ENCODE data around the gene TAC3. TPM values are rescaled to one million over a fixed set of nuclear protein-coding genes. Genes with fewer than 3 reads are reported as not detected.
"Not testable (repeated sequence)": the region's sequence is repeated elsewhere in the genome, so short reads cannot be mapped to it uniquely, and the experiment has no call there.

TAC3 gene
- total RNA-seq, 1 experiment from 2014 or later, result 1.2 TPM

DNA sequence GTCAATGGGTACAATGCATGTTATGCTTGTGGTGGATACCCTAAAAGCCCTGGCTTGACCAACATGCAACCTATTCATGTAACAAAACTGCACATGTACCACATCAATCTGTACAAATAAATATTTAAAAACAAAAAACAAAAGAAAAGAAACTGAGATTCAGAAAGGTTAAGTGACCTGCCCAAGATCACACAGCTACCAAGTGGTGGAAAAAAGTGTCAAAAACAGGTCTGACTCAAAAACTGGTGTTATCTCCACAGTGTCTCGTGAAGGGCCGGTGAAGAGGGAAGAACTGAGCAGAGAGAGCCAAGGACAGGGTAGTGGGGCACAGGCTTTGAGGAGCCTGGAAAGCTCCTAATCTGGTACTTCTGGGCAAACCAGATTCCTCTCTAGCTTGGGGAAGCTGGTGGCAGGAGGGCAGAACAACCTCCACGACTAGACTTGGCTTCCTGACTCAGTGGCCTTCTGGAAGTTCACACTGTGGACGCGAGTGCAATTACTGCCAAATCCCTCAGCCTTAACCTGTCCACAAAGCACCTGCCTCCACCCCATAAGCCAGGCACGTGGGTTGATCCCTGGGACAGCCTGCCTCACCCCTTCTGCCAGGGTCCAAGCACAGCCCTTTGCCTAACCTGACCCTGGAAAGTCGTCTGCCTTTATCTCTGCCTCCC lies 25.5 kb downstream of the TAC3 start:
- H3K4me3 ChIP-seq (ENCODE audit: insufficient read depth, low read depth, low read length), result no peak overlapping the region
- no peaks in the 10 kb centered on the region for H3K27me3 ChIP-seq (ENCODE audit: control insufficient read depth, insufficient read depth, low read length)
- DNase-seq, result no peak
- no peaks in the 10 kb centered on the region; the same call in 1 of the 2 replicates for H3K36me3 ChIP-seq (replicated peaks; ENCODE audit: control insufficient read depth, insufficient read depth, low read length)

DNA sequence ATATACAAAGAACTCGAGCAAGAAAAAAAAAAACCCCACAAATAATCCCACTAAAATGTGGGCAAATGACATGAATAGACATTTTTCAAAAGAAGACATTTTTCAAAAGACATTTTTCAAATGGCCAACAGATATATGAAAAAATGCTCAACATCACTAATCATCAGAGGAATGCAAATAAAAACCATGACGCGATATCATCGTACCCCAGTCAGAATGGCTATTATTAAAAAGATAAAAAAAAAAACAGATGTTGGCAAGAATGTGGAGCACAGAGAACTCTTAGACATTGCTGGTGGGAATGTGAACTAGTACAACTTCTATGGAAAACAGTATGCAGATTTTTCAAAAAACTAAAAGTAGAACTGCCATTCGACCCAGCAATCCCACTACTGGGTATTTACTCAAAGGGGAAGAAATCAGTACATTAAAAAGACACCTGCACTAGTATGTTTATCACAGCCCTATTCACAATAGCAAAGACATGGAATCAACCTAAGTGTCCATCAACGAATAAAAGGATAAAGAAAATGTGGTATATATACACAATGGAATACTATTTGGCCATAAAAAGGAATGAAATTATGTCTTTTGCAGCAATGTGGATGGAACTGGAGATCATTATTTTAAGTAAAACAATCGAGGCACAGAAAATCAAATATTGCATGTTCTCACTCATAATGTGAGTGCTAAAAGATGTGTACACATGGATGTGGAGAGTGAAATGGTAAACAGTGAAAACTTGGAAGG lies 26.3 kb downstream of the TAC3 start:
- DNase-seq, result no peak
- H3K36me3 ChIP-seq (replicated peaks; ENCODE audit: control insufficient read depth, insufficient read depth, low read length), result no peaks in the 10 kb centered on the region
- H3K4me3 ChIP-seq (ENCODE audit: insufficient read depth, low read depth, low read length), result no peak overlapping the region
- H3K27me3 ChIP-seq (ENCODE audit: control insufficient read depth, insufficient read depth, low read length), result no peaks in the 10 kb centered on the region

GRCh38 chr12:56988207-56988739 lies 28.1 kb downstream of the TAC3 start:
- no peaks in the 10 kb centered on the region for H3K27me3 ChIP-seq (ENCODE audit: control insufficient read depth, insufficient read depth, low read length)
- peak; percentile 48 for DNase-seq
- H3K4me3 ChIP-seq (ENCODE audit: insufficient read depth, low read depth, low read length), result no peak overlapping the region
- H3K36me3 ChIP-seq (replicated peaks; ENCODE audit: control insufficient read depth, insufficient read depth, low read length), result no peaks in the 10 kb centered on the region

DNA sequence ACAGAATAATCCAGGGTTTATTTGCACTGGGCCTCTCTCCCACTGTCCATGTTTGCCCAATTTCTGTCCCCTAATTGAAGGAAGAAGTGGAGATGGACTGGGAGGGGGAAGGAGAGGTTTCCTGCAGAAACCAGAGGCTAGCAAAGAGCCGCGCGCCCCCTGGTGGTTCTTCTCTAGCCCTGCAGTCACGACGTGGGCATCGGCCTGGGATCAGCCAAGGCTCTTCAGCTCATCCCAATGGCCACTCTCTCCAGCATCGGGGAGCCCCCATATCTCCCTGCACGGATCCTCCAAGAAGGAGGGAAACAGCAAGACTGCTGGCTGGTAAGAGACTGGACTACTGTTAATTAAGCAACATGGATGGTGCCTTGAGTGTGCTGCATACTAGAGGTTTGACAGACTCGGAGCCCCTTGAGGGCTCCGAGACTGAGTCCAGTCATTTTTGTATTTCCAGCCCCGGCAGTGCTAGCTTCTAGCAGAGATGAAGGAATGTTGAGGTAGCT lies 28.7 kb downstream of the TAC3 start:
- H3K4me3 ChIP-seq (ENCODE audit: insufficient read depth, low read depth, low read length), result no peak overlapping the region
- no peaks in the 10 kb centered on the region for H3K27me3 ChIP-seq (ENCODE audit: control insufficient read depth, insufficient read depth, low read length)
- peak; percentile 86 for DNase-seq
- no peaks in the 10 kb centered on the region for H3K36me3 ChIP-seq (replicated peaks; ENCODE audit: control insufficient read depth, insufficient read depth, low read length)

- no peak for DNase-seq
- H3K27me3 ChIP-seq (ENCODE audit: control insufficient read depth, insufficient read depth, low read length), result no peaks in the 10 kb centered on the region
- H3K4me3 ChIP-seq (ENCODE audit: insufficient read depth, low read depth, low read length), result no peak overlapping the region
- no peaks in the 10 kb centered on the region for H3K36me3 ChIP-seq (replicated peaks; ENCODE audit: control insufficient read depth, insufficient read depth, low read length)
Observed at GRCh38 chr12:56987011-56987410, 29.3 kb downstream of the TAC3 start.

GRCh38 chr12:56985714-56986113 lies 30.6 kb downstream of the TAC3 start:
- not testable (repeated sequence) for DNase-seq; H3K36me3 ChIP-seq (replicated peaks; ENCODE audit: control insufficient read depth, insufficient read depth, low read length); H3K4me3 ChIP-seq (ENCODE audit: insufficient read depth, low read depth, low read length); H3K27me3 ChIP-seq (ENCODE audit: control insufficient read depth, insufficient read depth, low read length)

DNA sequence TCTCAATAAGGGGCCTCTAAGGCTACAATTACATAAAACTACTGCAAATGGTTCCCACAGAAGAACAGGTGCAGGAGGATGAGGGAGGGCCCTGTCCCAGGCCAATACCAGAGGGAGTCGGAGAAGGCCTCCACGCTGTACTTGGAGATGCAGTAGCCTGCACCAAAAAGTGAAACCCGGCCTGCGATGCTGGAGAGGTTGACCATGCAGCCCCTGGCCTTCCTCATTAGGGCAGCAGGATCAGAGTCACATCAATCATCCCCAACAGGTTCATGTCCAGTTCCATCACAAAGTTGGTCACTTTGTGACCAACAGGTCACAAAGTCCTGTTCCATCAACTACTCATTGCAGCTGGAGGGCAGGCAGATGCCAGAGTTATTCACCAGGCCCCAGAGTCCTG lies 32.9 kb downstream of the TAC3 start:
- Histone ChIP-seq H3K4me3 (ENCODE audit: insufficient read depth, low read depth, low read length) (no peak overlapping the region), H3K27me3 (ENCODE audit: control insufficient read depth, insufficient read depth, low read length) (no peaks in the 10 kb centered on the region), H3K36me3 (replicated peaks; ENCODE audit: control insufficient read depth, insufficient read depth, low read length) (no peaks in the 10 kb centered on the region)
- DNase-seq, result no peak

GRCh38 chr12:56982578-56983236 lies 33.6 kb downstream of the TAC3 start:
- not testable (repeated sequence) for H3K4me3 ChIP-seq (ENCODE audit: insufficient read depth, low read depth, low read length); DNase-seq; H3K36me3 ChIP-seq (replicated peaks; ENCODE audit: control insufficient read depth, insufficient read depth, low read length); H3K27me3 ChIP-seq (ENCODE audit: control insufficient read depth, insufficient read depth, low read length)

GRCh38 chr12:56980941-56981530 lies 35.3 kb downstream of the TAC3 start:
- Histone ChIP-seq H3K36me3 (replicated peaks; ENCODE audit: control insufficient read depth, insufficient read depth, low read length) (no peaks in the 10 kb centered on the region), H3K27me3 (ENCODE audit: control insufficient read depth, insufficient read depth, low read length) (no peaks in the 10 kb centered on the region), H3K4me3 (ENCODE audit: insufficient read depth, low read depth, low read length) (no peak overlapping the region)
- no peak for DNase-seq

GRCh38 chr12:56980268-56980667 lies 36.1 kb downstream of the TAC3 start:
- no peak overlapping the region for H3K4me3 ChIP-seq (ENCODE audit: insufficient read depth, low read depth, low read length)
- no peaks in the 10 kb centered on the region for H3K27me3 ChIP-seq (ENCODE audit: control insufficient read depth, insufficient read depth, low read length)
- no peak for DNase-seq
- no peaks in the 10 kb centered on the region for H3K36me3 ChIP-seq (replicated peaks; ENCODE audit: control insufficient read depth, insufficient read depth, low read length)

DNA sequence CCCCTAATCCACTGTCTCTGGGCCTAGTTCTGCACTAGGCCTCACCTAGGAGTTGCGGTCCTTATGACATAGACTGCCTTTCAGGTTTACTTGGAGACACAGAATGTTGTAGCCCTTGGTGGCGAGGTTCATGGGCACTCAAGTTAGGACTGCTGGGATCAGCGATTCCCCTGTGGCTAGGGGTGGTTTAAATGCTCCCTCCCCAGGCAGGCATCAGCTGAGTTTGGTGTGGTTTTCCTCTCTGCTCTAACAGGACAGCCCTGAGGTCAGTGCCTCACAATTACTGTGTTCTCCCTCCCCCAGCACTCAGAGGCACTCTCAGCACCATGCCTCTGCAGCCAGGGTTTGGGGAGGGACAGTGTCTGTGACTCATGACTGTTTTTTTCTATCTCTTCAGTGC lies 36.7 kb downstream of the TAC3 start:
- H3K27me3 ChIP-seq (ENCODE audit: control insufficient read depth, insufficient read depth, low read length), result no peaks in the 10 kb centered on the region
- H3K36me3 ChIP-seq (replicated peaks; ENCODE audit: control insufficient read depth, insufficient read depth, low read length), result no peaks in the 10 kb centered on the region
- no peak for DNase-seq
- no peak overlapping the region for H3K4me3 ChIP-seq (ENCODE audit: insufficient read depth, low read depth, low read length)

- H3K27me3 ChIP-seq (ENCODE audit: control insufficient read depth, insufficient read depth, low read length), result no peaks in the 10 kb centered on the region
- no peak for DNase-seq
Observed at GRCh38 chr12:56978397-56979138, 37.8 kb downstream of the TAC3 start.

GRCh38 chr12:56977361-56977760 lies 39.0 kb downstream of the TAC3 start:
- H3K27me3 ChIP-seq (ENCODE audit: control insufficient read depth, insufficient read depth, low read length); H3K4me3 ChIP-seq (ENCODE audit: insufficient read depth, low read depth, low read length); H3K36me3 ChIP-seq (replicated peaks; ENCODE audit: control insufficient read depth, insufficient read depth, low read length); DNase-seq: not testable (repeated sequence)

More at GRCh38 chr12:56978397-56979138, 37.8 kb downstream of the TAC3 start:
- Histone ChIP-seq H3K4me3 (ENCODE audit: insufficient read depth, low read depth, low read length) (no peak overlapping the region), H3K36me3 (replicated peaks; ENCODE audit: control insufficient read depth, insufficient read depth, low read length) (no peaks in the 10 kb centered on the region)

- H3K4me3 ChIP-seq (ENCODE audit: insufficient read depth, low read depth, low read length); H3K36me3 ChIP-seq (replicated peaks; ENCODE audit: control insufficient read depth, insufficient read depth, low read length); H3K27me3 ChIP-seq (ENCODE audit: control insufficient read depth, insufficient read depth, low read length); DNase-seq: not testable (repeated sequence)
Observed at GRCh38 chr12:56974224-56974623, 42.1 kb downstream of the TAC3 start.

Measured in H7 (cell line).